AG04450 (cell line): Measurements from ENCODE around the gene SERP1. TPM values are rescaled to one million over a fixed set of nuclear protein-coding genes. Genes with fewer than 3 reads are reported as not detected.

Experiments
- CTCF ChIA-PET: fragments of 300-600, 350-600 bp; formaldehyde crosslinking; extraction: SDS; loops from one replicate; lab custom pipeline; 2022; ENCODE audit warnings: antibody characterized with exemption, inconsistent platforms; lab: Charles Lee
- POLR2A ChIA-PET: fragments of 350-600 bp; formaldehyde crosslinking; extraction: SDS; loops from one replicate; lab custom pipeline; 2021; ENCODE audit warnings: antibody characterized with exemption, inconsistent platforms; lab: Yijun Ruan, JAX
- DNase-seq: peaks from one replicate; pipeline ENCODE4 v3.0.0-alpha.2; 2011; ENCODE audit warnings: low read depth, low spot score
- H3K27ac ChIP-seq: one replicate; pipeline ENCODE4 v1.5.1; 2012; ENCODE audit warnings: low read depth, low read length, control low read depth
- H3K27me3 ChIP-seq: one replicate; pipeline ENCODE4 v1.6.0; 2012; ENCODE audit warnings: low read length; ENCODE audit not compliant: control insufficient read depth, insufficient read depth
- H3K4me3 ChIP-seq: 2 replicates; pipeline ENCODE4 v1.5.1; 2011; ENCODE audit warnings: mild to moderate bottlenecking, low read depth, low read length, control low read depth
- H3K9me3 ChIP-seq: 2 replicates; pipeline ENCODE4 v1.5.1; 2012; ENCODE audit warnings: low read length; ENCODE audit not compliant: control insufficient read depth, insufficient read depth
- polyA plus RNA-seq: library from polyadenylated mRNA; depleted of rRNA; stranded (reverse); fragments of >200 nt; gene quantifications from 2 replicates; pipeline ENCODE4 v1.2.3, GENCODE V29; 2011; rRNA removed
- TF ChIP-seq, protein P1 (sequence below): IDR thresholded peaks from 2 replicates; pipeline ENCODE4 v1.5.1; 2011; ENCODE audit warnings: low read depth, low read length, control low read depth, inconsistent platforms

The SERP1 gene
- polyA plus RNA-seq, 1 experiment: 114 TPM

DNA sequence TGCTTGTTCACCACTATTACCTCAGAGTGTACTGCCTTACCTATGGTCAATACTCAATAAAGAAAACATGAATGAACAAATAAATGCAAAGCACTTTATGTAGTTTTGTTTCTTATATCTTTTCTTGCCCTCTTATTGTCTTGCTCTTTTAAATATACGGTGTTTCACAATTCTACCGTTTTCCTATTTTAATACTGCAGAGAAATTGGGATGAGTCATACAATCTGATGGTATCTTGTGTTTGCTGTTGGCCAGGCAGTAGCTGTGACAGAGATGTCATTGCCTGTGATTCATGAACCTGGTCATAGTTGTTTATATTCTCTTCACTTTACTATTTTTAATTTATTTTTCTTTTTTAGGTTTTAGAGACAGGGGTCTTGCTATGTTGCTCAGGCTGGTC, 48.3 kb downstream of the SERP1 start:
- TF ChIP-seq, protein P1, sequence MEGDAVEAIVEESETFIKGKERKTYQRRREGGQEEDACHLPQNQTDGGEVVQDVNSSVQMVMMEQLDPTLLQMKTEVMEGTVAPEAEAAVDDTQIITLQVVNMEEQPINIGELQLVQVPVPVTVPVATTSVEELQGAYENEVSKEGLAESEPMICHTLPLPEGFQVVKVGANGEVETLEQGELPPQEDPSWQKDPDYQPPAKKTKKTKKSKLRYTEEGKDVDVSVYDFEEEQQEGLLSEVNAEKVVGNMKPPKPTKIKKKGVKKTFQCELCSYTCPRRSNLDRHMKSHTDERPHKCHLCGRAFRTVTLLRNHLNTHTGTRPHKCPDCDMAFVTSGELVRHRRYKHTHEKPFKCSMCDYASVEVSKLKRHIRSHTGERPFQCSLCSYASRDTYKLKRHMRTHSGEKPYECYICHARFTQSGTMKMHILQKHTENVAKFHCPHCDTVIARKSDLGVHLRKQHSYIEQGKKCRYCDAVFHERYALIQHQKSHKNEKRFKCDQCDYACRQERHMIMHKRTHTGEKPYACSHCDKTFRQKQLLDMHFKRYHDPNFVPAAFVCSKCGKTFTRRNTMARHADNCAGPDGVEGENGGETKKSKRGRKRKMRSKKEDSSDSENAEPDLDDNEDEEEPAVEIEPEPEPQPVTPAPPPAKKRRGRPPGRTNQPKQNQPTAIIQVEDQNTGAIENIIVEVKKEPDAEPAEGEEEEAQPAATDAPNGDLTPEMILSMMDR: no peak
- H3K9me3 ChIP-seq: peaks cover 8% of the 10 kb centered on the region
- POLR2A ChIA-PET: no interaction called here
- no peak for DNase-seq
- no peak overlapping the region for H3K27ac ChIP-seq
- H3K27me3 ChIP-seq: no peaks in the 10 kb centered on the region
- CTCF ChIA-PET: no interaction called here
- H3K4me3 ChIP-seq: no peak overlapping the region

DNA sequence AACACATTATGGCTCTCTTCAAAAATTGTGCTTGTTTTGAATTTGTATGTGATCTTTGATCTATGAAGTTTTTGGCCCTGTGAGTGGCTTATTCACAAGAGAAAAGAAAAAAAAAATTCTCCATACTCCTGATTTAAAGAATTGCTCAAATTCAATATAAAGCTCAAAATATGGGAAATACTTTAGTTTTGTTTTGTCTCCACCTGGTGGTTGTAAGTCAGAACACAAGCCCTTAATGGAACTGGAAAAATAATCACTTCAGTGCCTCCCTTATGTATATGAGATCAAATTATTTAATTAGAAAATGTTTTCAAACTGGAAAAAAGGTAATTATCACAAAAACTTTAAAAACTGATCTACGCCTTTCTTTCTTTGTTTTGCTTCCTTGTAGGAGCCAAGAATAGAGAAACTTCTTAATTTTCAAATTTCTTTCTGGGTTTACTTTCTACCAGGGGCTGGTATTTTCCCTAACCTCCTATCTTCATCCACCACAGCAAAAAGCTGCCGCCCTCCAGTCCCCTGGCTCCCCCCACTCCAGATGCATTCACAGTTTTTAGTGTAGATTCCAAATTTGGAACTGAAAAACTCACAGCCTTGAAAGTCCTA, 50.6 kb downstream of the SERP1 start:
- peaks cover 1% of the 10 kb centered on the region for H3K9me3 ChIP-seq
- ChIA-PET CTCF (interaction anchor here (0.6 to 4.4 kb wide), 62 partner anchors 9 to 687 kb away, joined by 3 to 36 read pairs (median 4); no protein-coding TSS in a partner anchor), POLR2A (interaction anchor here (1.0 kb wide), 1 partner anchor 87 kb away, joined by 6 read pairs; the partner anchor contains the start of gene TSC22D2)
- H3K27me3 ChIP-seq: no peaks in the 10 kb centered on the region
- no peak overlapping the region for H3K4me3 ChIP-seq
- peak; percentile 16 for DNase-seq
- TF ChIP-seq, protein P1: peak; percentile 61
- no peak overlapping the region for H3K27ac ChIP-seq

DNA sequence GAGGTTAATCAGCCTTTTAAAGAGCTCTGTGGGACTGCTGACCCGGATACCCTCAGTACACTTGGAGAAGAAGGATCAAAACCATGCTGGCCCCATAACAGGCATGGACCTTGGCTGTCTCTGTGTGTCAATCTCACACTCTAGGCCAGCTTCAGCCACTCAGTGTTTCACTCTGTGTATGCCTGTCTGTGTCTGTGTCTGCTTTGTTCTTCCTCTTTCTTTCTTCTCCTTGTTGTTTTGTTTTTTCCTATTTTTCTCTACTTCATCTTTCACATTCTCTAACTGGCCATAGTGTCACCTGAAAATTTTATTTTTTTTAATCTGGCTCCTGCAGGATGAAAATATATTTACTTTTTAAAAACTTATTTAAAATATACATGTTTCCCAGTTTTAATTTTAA, 51.1 kb downstream of the SERP1 start:
- DNase-seq: no peak
- H3K4me3 ChIP-seq: no peak overlapping the region
- TF ChIP-seq, protein P1: no peak
- CTCF ChIA-PET: interaction anchor here (0.6 to 4.4 kb wide), 58 partner anchors 9 to 687 kb away, joined by 3 to 36 read pairs (median 4); no protein-coding TSS in a partner anchor
- POLR2A ChIA-PET: interaction anchor here (1.0 kb wide), 1 partner anchor 87 kb away, joined by 6 read pairs; the partner anchor contains the start of gene TSC22D2
- H3K27ac ChIP-seq: no peak overlapping the region
- no peaks in the 10 kb centered on the region for H3K27me3 ChIP-seq
- no peaks in the 10 kb centered on the region for H3K9me3 ChIP-seq

DNA sequence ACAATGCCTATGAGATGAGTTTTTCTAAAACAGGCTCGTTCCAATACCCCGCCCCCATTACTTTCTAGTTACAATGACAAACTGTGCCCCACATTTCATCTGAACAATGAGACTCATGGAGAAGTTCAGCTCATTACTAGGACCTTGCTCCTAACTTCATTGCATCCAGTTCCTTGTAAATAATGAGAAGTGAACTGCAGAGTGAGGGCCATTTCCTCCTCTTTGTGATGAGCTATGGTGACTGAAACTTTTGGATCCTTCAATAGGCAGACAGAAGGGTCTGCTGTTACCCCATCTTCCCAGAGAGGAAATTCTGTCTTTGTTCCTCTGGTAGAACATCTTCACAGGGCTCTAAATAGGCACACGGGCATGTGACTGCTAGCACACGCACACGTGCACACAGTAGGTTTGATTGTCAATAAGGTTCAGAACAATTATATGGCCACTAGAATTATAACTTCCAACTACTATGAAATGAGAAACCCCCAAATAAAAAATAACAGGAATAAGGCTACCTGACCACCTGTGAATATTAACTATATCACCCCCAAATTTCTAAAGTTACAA, 51.8 kb downstream of the SERP1 start:
- H3K27ac ChIP-seq: no peak overlapping the region
- DNase-seq: no peak
- POLR2A ChIA-PET: no interaction called here
- H3K9me3 ChIP-seq: no peaks in the 10 kb centered on the region
- no peak overlapping the region for H3K4me3 ChIP-seq
- H3K27me3 ChIP-seq: no peaks in the 10 kb centered on the region
- CTCF ChIA-PET: interaction anchor here (0.5 to 4.4 kb wide), 16 partner anchors 10 to 559 kb away, joined by 3 to 36 read pairs (median 8); no protein-coding TSS in a partner anchor
- TF ChIP-seq, protein P1: no peak

Other genes with a start within 250 kb of the SERP1 start
- gene TSC22D2, start 138.2 kb downstream of the SERP1 start, polyA plus RNA-seq: 28.4 and 29.3 TPM in 2 replicates
- 78.5 and 113 TPM in 2 replicates for gene EIF2A, start 291 bp upstream of the SERP1 start, polyA plus RNA-seq
- 588 and 601 TPM in 2 replicates for gene SELENOT, start 56.8 kb upstream of the SERP1 start, polyA plus RNA-seq
- gene ERICH6, start 157.4 kb upstream of the SERP1 start, polyA plus RNA-seq: not detected in 2 replicates
- gene SIAH2, start 216.7 kb upstream of the SERP1 start, polyA plus RNA-seq: 31.1 and 36.2 TPM in 2 replicates